GM19395 (cell line): ENCODE measurements around the gene LRRK1.

ENCODE experiments used
- ATAC-seq: cut with Tn5 transposase; IDR thresholded peaks from one replicate; pipeline ENCODE4 v1.9.1; 2021; ENCODE audit warnings: mild to moderate bottlenecking, moderate library complexity; ENCODE audit not compliant: unreplicated experiment

LRRK1 gene

GRCh38 chr15:101001796-101002195, 82.6 kb downstream of the LRRK1 start:
- ATAC-seq, result no peak

- ATAC-seq, result no peak
Observed at GRCh38 chr15:101003081-101003480, 83.9 kb downstream of the LRRK1 start.

DNA sequence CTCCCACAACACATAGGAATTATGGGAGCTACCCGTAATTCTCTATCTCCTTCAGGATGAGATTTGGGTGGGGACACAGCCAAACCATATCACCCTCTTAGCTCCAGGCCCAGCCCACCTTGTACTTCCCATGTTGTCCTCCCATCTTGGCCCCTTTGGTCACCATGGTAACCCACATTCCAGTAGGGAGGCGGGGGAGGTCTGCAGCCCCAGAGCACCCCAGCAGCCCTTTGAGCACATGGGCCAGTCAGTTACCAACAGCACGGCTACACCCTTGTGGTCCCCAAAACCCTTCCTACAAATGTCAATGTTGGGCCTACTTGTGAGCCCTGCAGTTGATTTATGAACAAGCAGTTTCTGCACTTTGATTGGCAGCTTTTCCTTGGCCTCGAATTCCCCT, 84.5 kb downstream of the LRRK1 start:
- no peak for ATAC-seq

DNA sequence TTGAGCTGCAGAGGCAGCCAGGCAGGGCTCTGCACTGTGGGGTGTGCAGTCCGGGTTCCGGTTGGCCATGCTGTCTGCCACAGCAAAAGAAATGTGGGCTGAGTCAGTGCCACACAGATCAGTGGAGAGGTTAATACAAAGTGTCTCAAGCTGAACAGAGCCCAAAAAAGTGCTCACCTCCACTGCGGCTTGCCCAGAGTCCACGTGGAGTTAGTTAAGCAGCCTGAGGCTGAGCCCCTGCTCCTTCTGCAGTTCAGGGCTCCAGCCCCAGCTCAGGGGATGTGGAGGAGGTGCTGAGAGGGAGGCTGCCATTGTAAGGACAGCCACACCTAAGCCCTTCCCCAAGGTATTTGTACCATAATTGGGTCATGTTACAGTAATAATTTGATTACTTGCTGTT, 85.3 kb downstream of the LRRK1 start:
- ATAC-seq, result no peak

DNA sequence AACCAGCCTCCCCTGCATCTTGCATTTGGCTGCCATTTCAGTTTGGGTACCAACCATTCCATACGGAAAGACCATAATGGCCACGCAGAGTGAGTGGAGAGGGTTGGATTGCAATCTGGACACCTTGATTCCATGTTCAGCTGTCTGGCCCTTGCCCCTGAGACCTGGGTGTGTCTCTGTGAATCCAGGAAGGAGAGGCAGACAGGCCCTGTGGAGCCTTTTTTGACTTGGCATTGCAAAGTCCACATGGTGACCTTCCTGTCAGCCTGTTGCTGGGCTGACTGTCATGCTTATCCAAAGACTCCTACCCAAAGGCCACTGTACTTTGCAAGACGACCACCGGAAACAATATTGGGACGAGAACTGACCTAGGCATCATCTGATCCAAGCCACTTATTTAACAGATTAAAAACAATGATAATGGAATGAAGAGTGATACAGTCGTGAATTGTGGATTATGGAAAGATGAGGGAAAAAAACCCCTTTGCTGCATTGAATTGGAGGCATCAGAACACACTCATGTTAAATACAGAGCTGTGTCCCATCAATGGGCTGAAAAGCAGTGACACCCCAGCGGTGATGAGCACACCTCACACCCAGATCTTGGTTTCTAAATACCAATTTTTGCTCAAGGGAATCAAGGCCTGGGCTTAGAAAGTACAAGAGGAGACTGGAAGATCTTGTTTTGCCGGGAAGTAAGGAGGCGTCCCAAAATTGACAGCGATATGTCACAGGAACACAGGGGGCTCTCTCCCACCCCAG, 86.0 kb downstream of the LRRK1 start:
- no peak for ATAC-seq

DNA sequence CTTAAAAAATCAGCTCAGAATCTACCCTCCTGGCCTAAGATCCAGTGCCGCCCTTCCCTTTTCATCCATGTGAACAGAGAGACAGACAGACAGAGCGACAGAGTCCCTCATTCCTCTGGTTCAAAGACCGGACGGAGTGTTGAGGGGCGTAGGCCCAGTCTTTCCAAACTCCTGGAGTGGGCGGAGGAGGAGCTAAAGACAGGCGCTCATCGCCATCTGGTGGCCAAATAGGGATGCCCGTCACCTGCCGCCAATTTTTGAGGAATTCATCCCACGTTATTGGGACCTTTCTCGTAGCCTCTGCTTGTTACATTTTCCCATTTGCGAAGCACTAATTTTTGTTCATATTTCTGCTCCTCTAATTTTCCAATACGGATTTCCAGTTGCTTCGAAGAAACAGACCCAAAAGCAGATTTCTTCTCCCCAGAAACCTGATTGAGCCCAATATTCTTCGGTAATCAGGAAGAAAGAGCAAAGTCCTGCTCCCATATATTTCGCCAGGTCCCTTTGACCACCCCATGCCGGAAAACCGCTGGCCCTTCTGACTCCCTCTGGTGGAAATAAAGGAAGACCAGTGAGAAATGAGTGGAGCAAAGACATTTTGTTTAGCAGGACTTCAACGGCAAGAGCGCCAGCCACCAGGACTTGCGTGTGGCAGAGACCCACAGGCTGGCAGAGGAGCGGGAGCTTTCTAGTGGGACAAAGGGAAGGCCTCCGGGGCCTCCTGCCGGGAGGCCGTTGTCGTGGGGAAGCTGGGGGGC, 88.0 kb downstream of the LRRK1 start:
- ATAC-seq, result peak; percentile 57

GRCh38 chr15:101008158-101009139, 89.3 kb downstream of the LRRK1 start:
- peak; percentile 86 for ATAC-seq

GRCh38 chr15:101009176-101009575, 90.0 kb downstream of the LRRK1 start:
- ATAC-seq, result no peak

GRCh38 chr15:101010781-101011180, 91.6 kb downstream of the LRRK1 start:
- ATAC-seq, result no peak

- no peak for ATAC-seq
Observed at GRCh38 chr15:101012326-101013200, 93.4 kb downstream of the LRRK1 start.

- no peak for ATAC-seq
Observed at GRCh38 chr15:101013201-101013550, 94.0 kb downstream of the LRRK1 start.

GRCh38 chr15:101013769-101014675, 94.9 kb downstream of the LRRK1 start:
- no peak for ATAC-seq

GRCh38 chr15:101014921-101015841, 96.0 kb downstream of the LRRK1 start:
- no peak for ATAC-seq

GRCh38 chr15:101016581-101016980, 97.4 kb downstream of the LRRK1 start:
- ATAC-seq, result no peak

DNA sequence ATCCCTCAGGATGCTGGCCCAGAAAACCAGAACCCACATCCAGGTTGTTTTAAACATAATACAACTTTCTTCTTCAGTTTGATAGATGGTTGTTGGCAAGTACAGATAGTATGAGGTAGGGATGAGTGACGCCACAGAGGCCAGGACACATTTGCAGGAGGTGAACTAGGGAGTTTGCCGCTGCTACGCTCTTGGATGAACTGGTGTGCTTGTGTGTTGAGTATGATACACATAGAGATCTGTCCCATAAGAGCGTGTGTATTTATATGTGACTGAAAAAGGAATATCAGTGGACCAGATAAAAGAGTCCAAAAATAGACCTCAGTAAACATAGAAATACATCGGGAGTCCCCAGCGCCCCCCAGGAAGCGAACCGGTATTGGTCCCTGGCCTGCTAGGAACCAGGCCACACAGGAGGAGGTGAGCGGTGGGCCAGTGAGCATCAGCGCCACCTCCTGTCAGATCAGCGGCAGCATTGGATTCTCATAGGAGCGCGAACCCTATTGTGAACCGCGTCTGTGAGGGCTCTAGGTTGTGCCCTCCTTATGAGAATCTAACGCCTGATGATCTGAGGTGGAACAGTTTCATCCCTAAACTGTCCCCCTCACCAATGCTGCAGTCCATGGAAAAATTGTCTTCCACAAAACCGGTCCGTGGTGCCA, 98.1 kb downstream of the LRRK1 start:
- ATAC-seq, result no peak

DNA sequence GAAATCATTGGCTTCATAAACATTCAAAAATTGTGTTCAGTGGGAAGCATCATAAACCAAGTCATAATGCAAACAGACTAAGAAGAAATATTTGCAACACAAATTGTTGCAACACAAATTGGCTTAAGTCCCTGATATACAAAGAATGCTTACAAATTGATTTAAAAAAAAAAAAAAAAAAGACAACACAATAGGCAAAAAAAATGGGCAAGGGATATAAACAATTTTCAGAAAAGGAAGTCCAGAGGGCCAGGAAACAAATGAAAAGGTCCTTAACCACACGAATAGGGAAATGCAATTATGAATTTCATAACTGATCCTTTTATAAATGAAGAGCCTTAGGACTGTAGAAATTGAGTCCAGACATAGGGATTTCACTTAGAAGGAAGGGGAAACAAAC, 98.9 kb downstream of the LRRK1 start:
- ATAC-seq, result no peak

DNA sequence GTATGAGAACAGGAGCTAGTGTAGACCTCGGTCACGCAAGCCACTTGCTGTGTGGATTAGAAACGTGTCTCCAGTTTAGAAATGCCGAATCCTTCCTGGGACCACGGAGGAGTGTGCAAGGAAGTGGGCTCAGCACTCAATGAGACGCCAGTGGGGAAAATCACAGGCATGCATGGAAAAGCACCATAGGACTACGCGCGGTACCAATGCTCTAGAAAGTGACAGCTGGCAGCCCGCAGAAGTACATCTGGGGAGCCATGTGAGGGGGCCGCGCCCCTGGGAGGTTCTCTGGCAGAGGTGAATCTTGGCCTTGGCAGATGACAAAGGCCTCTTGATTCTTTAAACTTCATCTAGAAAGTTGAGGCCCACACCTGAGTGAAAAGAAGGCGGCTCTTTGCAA, 99.3 kb downstream of the LRRK1 start:
- ATAC-seq, result no peak
